Activated CD8-positive, alpha-beta memory T cell treated with anti-CD3 and anti-CD28 coated beads for 48 hours (primary cell): Measurements from ENCODE around the gene MRPL33.

Experiments
- DNase-seq, 3 experiments: peaks; one replicate each; pipeline ENCODE4 v3.0.0-alpha.2; 2020; ENCODE audit warnings: low read depth in 2 of 3, low spot score in 2 of 3

Gene MRPL33

GRCh38 chr2:27773959-27774358, 2.4 kb downstream of the MRPL33 start:
- DNase-seq, result no peak

- no peak for DNase-seq
These were observed 4.6 kb downstream of the MRPL33 start for GRCh38 chr2:27776097-27776496.

DNA sequence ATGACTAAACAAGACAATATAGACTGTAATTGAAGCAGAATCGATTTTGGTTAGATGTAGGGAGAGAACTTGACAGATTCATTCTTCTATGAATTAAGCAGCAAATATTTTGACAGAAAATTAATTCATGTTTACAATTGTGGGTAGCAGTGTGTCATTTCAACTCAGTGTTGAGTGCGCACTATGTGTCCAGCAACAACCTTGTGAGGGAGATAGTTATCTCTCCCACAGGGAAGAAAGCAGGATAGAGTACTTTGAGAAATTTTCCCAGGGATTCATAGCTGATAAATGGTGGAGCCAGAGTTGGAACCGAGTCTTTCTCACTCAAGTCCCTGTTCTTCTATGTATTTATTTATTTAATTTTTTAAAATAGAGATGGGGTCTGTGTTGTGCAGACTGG, 5.2 kb downstream of the MRPL33 start:
- DNase-seq, result no peak

- no peak for DNase-seq
These were observed 8.0 kb downstream of the MRPL33 start for GRCh38 chr2:27779417-27780055.

GRCh38 chr2:27781496-27781895, 10.0 kb downstream of the MRPL33 start:
- no peak for DNase-seq

DNA sequence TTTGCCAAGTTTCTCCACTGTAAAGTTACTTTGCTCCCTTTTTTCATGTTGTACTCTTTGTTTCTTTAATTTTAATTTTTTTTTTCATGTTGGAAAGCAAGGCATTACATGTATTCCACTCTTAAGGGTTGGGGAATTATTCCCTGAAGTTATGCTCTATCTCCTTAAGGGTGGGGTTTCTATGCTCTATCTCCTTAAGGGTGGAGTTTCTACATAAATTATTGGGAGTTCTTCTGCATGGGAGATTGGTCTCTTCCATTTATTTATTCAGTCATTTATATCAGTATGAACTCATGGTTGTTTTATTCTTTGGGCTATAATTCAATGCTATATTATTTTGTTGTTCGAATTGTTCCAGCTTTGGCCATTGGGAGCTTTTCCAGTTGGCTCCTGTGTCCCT, 11.2 kb downstream of the MRPL33 start:
- DNase-seq, result no peak

DNA sequence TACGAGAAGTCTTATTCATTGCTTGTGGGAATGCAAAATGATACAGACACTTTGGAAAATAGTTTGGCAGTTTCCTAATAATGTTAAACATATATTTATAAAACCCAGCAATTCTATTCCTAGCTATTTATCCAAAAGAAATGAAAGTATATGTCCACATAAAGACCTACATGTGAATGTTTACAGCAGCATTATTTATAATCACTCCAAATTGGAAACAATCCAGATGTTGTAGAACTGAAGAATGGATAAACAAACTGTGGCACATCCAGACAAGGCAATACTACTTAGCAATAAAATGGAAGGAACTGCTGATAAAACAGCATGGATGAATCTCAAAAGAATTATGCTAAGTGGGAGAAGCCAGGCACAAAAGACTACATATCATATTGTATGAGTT, 19.3 kb downstream of the MRPL33 start:
- no peak for DNase-seq

DNA sequence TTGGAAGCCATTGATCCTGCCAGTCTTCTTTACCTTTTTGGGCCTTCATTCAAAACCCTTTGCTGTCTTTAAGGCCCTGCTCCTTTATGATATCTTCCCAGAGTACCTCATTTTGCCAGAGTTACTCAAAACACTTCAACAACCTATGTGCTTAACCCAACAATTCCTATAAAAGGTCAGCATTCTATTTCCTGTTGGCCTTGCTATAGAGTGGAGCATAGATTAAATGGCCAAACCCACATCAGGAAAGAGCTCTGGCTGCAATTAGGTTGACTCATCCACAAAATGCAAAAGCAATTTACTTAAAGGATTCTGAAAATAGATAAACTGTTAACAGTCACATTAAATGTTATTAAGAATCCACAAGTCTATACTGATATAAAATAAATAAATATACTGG, 21.2 kb downstream of the MRPL33 start:
- no peak for DNase-seq

DNA sequence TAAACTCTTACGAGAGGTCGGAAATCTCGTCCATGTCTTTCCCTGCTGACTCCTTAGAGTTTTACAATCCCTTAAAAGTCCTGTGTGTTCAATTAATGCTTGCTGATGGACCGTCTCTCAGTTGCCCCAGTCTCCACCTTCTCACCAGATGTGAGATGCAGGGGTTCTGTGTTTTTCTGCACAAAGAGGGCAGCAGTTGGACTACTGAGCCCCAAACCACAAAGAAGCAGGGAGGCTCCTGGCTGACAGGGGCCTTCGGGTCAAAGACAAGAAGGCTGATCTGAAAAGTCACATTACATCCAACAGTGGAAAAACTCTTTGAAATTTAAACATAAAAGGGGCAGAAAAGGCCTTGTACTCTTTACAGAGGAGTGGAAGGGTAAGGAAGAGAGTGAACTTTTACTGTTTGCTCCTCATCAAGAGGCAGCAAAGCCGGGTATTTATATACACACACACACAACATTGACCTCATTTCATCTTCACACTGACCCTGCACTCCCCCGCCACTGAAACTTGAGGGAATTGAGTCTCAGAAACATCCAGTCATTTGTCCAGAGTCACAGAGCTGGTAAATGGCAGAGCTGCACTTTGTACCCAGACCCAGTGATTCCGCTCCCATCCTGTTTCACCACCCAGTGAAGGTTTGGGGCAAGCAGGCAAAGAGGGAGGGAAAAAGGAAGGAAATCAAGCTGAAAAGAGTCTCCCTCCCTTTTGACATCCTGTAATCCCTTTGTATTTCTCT, 23.7 kb downstream of the MRPL33 start:
- no peak for DNase-seq

DNA sequence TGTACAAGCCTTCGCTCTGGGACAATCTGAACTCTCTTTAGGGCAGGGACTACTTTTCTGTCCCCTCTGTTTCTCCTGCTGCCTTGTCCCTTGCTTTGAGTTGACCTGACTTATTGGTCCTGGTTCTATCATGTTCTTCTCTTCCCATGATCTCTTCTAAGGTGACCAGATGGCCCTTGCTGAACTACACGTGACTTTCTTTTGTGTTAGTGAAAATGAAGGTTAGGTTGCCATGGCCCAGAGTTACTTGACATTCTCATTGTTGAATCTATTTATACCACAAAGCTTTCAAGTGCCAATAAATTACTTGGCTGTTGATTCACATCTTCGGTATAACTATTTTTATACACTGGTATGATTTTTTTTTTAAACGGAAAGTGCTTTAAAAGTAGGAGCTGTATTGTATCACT, 24.4 kb downstream of the MRPL33 start:
- no peak for DNase-seq

DNA sequence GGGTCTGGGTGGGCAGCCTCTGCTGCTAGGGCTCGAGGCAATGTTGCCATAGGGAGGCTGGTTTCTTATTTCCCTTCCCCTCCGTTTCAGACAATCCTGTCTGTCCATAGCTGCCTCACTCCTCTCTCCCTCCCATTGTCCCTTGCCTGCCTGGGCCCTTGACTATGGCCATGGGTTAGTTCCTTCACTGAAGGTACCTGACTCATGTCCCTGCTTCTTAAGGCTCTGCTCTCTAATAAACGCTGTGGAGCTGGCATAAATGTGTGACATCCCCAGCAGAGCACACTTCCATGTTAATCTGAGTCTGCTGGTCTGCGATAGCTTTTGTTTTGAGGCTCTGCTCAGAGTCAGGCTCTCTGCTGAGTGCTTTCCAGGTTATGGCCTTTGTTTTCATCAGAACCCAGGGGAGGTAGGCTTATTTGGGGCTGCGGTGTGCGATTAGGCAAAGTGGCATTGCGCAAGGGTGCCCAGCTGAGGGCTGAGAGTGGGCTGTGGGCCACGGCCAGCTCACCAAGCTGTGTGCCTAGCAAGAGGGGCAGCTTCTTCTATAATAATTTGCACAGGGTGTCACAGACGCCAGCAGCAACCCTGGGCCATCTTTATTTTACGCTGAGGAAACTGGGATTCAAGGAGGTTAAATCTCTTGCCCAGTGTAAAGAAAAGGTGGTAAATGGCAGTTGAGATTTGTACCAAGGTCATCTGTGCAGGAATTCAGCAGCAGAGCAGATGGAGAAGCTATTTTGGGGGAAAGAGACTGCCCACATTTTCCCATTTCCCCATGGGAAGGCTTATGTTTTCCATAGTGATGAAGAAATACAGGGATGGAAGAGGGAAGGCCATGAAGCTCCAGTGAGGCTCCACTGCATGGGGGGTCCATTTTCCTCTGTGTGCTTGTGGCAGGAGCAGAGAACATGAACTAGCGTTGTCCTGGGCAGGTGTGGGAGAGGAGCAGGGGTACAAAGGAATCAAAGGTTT, 25.6 kb downstream of the MRPL33 start:
- DNase-seq, result no peak

GRCh38 chr2:27797841-27798240, 26.3 kb downstream of the MRPL33 start:
- DNase-seq, result no peak

DNA sequence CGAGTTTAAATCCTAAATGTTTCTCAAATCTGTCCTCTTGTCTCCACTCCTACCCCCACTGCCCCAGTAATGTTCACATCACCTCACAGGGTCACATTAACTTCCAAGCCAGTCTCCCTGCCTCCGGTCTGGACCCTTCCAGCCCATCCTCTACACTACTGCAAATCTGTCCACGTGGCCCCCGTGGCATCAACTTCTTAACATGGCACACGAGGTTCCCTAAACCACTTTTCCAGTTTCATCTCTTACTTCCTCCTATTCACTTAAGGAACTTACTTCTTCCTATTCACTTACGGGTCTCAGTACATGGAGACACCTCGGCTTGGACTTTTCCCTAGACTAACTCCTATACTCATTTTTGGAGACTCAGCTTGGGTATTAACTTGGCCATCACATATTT, 27.0 kb downstream of the MRPL33 start:
- no peak for DNase-seq

GRCh38 chr2:27798948-27799645, 27.6 kb downstream of the MRPL33 start:
- no peak for DNase-seq

DNA sequence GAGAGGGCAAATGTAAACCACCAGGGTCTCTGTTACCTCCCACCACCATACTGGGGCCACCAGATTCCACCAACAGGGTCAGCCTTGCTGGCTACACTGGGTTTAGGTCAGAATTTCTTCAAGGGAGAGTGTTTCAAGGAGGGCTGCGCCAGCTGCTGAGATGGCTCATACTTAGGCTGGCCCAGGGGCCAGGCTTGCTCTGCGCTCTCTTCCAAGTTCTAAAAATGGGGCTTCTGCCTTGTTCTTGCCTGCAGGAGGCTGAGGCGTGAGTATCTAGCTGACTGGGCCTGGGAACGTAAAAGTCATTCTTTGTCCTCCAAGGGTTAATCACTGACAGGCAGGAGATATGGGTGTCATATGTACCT, 28.1 kb downstream of the MRPL33 start:
- DNase-seq, result no peak

DNA sequence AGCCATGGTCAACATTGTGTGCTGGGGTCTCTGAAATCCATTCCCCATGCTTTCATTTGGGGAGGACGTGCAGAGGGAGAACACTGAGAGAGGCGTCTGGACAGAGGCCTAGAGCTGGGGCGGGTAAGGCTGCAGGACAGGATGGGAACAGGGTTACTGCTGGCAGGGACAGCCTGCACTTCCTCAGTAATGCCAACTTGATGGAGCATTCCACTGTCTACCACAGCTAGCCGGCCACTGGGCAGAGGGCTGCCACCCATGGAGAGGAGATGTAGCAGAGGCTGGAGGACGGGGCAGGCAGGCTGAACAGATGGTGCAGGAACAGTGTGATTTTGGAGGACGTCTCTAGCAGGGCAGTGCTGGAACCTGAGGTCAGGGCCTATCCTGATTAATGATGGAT, 29.3 kb downstream of the MRPL33 start:
- DNase-seq, result no peak

- DNase-seq, result no peak
These were observed 31.0 kb downstream of the MRPL33 start for GRCh38 chr2:27802547-27802946.

- DNase-seq, result no peak
These were observed 31.5 kb downstream of the MRPL33 start for GRCh38 chr2:27803046-27803445.

DNA sequence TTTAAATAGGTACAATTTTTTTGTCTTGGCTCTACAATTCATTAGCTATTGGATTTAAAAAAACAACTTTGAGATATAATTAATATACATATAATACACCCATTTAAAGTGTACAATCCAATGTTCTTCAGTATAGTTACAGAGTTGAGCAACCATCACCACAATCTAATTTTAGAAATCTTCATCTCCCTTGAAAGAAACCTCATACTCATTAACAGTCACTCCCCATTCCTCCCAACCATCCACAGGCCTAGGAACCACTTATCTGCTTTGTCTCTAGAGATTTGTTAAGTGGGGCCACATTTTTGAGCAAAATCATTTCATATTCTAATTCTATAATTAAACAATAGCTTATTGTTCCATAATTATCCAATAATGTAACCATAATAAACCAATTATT, 32.6 kb downstream of the MRPL33 start:
- DNase-seq, result no peak

DNA sequence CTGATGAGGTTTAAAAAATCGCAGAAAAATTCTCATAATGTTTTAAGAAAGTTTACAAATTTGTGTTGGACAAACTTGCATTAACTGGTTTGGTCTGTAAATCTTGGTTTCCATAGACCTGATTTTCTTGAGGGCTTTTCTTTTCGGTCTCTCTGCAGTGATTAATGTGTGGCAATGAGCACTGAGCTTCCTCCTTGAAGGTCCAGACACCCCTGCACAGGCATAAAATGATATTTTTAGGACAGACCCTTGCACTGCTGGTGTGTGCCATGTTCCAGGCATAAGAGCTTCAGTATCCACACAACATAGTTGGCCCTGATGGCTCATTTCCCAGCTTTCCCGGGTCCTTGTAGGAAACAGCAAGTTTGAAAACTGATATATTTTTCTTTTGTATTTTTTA, 33.7 kb downstream of the MRPL33 start:
- no peak for DNase-seq

DNA sequence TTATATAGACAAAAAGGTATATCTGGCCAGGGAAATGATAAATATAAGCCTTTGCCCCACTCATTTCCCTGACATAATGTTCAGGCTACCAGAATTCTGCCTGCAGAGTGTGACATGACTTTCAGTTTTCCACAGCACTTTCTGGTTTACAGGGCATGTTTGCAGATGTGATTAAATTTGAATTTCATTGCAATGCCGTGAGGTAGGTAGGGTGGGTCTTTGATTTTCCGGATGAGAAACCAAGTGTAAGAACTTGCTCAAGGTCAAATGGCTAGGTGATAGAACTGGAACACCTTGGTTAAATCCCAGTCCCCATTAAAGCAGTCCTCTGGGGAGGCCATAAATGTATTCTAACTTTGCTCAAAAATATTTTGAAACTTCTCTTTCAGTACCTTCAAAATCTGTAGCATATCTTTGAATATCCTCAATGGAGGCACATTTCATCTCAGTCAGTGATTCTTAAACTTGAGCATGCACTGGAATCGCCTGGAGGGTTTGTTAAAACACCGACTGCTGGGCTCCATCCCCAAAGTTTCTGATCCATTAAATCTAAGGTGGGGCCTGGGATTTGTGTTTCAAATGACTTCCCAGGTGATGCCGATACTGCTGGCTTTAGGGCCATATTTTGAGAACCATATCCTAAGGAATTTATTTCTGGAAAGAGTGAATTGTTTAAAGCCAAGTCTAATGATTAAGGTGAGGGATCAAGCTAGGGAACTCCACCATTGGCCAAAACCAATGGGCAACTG, 35.0 kb downstream of the MRPL33 start:
- no peak for DNase-seq
